Inflammatory macrophage treated with lipopolysaccharide for 4 hours (primary cell): ENCODE data around the gene BICC1.

Experiments used
- DNase-seq: peaks from one replicate; pipeline ENCODE4 v3.0.0-alpha.2; 2020

BICC1 gene

DNA sequence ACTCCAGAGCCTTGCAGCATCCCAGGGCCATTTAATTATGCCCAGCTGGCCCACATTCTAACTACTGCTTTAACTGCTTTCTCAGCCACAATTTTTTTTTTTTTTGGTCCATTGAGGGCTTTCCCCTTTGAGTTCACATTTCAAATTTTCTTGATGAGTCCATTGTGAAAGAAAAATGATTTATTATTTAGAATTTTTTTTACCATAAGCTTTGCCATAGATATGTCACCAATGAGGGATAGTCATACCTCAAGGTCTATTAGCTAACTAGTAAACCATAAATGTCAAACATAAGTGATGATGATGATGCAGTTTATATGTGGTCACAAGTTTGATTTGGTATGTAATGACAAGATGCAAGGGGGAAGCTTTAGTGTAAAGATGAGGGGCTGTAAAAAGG is 282.9 kb downstream of the BICC1 start:
- no peak for DNase-seq

DNA sequence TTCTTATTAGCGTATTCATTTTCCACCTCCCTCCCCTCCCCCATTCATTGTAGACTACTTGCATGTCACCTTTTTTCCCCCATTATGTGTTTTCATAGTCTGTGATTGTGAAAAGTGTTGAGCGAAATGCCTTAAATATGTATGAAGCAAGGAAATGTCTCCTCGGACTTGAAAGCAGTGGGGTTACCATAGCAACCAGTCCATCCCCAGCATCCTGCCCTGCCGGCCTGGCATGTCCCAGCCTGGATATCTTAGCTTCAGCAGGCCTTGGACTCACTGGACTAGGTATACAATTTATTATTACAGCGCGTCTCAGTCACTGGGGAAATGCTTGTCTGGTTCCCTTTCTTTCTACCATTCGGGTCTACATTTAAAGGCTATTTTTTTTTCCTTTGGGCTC is 283.6 kb downstream of the BICC1 start:
- DNase-seq: no peak

DNA sequence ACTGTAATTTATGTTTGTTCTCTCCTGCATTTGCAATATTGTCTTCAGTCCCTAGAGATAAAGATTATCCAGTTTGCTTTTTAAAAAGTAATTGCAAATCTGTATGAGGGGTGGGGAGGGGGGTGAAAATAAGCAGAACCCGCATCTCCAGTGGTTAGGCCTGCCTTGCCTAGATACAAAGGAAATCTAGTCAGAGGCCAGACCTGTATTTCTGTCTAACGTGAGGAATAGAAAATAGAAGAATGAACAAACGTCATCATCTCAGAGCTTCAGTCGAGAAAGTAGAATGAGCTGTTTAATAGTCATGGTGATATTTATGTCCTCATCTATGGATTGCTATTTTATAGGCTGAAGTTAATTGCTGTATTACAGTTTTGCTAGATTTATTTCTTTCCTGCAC is 284.2 kb downstream of the BICC1 start:
- no peak for DNase-seq

DNA sequence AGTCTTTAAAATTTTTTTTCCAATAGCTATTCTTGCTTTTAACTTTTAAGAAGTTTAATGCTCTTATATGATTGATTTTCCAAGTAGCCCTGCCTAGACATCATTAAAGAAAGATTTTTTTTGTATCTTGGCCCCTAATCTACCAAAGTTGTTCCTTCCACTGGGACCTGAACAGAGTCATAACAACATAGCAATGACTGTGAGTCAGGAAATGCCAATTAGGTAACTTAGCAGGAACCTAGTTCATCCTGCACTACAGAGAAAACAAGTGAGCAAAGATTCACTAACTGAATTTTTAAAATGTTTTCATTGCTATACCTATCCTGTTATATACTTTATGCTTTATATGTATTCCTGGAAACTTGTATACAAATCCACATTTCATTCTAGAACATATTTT is 284.7 kb downstream of the BICC1 start:
- DNase-seq: no peak

DNA sequence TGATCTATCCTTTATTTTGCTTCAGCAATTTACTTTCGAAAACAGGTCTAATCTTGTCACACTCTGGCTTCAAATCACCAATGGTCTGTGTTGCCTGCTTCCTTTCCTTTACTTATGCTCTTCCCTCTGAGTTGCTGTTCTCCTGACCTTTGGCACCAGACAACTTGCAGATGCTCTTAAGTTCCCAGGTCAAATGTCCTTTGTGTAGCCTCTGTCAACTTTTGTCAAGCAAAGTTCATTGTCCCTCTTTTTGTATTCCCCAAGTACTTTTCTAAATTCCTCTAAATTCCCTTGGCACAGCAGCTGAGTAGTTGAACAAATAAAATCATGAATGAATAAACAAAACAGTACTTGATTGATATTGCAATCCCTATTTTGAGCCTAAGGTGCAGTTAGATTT is 289.4 kb downstream of the BICC1 start:
- DNase-seq: no peak

DNA sequence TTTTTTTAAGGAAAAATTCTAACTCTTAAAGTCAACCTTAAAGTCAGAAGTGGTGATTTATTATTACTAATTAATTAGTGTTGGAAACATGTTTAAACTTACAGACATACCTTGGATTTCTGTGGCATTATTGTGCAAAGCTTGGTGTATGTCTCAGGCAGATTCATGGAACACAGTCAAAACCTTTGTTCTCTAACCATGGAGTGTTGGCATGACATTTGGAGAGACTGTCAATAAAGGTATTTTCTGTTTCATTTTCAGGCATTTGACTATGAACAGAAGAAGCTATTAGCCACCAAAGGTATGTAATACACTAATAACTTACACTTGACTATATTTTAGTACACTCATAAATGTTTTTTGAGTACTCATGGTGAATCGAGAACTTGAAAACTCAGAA is 293.7 kb downstream of the BICC1 start:
- no peak for DNase-seq

DNA sequence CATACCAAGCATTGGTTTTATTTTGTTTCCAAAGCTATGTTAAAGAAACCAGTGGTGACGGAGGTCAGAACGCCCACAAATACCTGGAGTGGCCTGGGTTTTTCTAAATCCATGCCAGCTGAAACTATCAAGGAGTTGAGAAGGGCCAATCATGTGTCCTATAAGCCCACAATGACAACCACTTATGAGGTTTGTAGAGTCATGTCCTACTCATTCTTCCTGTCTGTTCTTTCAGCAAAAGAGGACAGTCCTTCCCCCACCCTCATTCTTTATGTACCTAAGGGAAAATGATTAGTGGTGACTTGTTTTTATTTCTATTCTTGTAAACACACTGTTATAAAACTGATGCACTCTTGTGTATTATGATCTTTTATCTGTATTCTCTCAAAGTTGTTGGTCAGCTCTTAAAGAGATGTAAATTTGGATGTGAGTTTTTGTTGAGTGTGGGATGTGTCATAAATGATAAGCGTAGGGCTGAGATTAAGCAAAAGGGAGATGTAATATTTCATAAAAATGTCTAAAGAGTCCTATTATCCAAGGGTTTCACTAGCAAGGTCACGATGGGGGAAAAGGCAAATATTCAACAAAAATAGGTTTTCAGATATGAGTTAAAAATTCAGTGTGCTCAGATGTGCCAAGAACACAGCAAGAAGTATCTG is 294.4 kb downstream of the BICC1 start:
- no peak for DNase-seq

DNA sequence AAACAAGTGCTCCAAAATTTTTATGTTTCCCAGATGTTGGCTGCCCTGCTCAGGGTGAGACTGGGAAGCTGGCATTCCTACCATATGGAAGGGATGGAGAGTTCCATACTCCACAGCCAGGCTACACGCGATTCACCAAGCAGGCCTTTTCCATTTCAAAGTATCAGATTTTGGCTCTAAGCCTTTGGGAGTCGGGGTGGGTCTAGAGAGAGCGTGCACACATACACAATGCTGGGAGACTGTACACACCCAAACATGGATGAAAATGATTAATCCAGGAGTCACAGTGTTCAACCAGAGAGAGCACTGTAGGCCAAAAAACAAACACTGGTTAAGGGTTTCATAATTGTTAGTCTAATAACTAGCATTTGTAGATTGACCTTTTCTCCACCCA is 295.0 kb downstream of the BICC1 start:
- no peak for DNase-seq

DNA sequence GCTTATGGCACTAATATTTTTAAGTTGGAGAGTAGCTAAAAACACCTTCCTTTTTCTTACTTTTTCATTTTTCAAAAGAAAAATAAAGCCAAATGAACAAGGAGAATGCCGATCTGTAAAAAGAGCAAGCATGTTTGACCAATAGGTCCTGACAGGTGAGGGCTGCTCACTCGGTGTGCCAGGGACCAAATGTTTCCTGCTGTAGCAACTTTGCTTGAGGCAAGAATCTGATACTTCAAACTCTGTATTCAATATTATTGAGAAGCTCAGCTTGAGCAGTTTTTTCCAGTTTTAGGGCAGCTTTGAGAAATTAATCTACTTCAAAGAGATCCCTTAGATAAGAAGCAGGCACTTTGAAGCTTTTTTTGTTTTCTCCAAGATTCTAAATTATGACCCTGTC is 298.1 kb downstream of the BICC1 start:
- no peak for DNase-seq

DNA sequence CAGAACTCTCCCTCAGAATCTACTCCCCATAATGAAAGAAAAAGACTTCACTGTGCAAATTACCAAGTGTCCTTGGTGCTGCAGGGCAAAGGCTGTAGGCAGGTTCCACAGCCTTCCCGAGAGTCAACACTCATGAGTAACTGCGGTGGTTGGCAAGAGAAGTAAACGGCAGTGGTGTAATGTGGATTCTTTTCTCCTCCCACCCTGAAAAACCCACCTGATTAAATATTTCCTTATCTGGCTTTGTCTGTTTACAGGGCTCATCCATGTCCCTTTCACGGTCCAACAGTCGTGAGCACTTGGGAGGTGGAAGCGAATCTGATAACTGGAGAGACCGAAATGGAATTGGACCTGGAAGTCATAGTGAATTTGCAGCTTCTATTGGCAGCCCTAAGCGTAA is 300.9 kb downstream of the BICC1 start:
- no peak for DNase-seq

DNA sequence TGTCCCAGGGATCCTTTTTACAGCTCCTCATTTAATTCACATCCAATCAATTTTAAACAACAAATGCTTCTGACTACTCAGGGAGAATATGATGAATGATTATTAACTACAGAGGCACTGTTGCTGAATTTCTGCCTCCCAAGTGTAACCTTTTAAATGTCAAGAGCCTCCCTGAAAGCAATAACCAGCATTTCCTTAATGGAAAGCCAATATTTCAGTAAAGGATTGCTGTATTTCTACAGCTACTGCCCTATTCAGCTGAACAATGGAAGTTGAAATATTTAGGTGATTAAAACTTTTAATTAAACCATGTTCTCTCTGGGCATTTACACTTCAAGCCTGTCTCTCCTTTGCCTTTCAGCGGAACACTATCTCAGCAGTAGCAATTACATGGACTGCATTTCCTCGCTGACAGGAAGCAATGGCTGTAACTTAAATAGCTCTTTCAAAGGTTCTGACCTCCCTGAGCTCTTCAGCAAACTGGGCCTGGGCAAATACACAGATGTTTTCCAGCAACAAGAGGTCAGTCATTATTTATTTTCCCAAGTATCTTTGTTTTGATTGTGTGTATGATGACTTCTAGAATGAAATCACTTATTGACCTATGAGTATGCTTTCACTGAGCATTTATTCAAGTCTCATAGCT is 304.7 kb downstream of the BICC1 start:
- DNase-seq: no peak

DNA sequence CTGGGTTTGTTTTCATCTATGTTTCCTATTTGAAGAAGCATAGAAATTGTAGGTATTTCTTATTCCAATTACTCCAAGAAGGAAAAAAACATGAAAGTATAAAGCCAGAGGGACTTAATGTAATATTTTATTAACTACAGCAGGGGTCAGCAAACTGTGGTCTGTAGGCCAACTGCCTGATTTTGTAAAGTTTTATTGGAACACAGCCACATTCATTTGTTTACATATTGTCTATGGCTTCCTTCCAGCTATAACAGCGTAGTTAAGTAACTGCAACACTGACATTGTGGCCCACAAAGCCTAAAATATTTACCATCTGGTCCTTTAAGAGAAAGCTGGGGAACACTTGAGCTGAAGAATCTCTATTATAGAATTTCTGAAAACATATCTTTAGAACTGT is 306.2 kb downstream of the BICC1 start:
- DNase-seq: no peak

DNA sequence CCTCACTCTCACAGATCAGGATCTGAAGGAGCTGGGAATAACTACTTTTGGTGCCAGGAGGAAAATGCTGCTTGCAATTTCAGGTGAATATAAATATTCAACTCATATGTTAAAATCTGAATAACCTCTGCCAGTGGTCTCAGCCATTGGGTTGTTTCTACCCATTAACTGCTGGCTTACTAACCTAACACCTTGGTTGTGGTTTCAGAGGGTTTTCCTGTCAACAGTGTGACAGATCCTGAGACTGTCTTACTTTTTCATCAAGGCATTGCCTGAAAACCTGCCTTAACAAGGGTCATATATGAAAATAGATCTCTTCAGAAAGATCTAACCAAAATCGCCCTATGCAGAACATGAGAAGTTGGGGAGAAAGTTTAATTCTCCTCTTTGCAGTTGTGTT is 307.7 kb downstream of the BICC1 start:
- DNase-seq: no peak

DNA sequence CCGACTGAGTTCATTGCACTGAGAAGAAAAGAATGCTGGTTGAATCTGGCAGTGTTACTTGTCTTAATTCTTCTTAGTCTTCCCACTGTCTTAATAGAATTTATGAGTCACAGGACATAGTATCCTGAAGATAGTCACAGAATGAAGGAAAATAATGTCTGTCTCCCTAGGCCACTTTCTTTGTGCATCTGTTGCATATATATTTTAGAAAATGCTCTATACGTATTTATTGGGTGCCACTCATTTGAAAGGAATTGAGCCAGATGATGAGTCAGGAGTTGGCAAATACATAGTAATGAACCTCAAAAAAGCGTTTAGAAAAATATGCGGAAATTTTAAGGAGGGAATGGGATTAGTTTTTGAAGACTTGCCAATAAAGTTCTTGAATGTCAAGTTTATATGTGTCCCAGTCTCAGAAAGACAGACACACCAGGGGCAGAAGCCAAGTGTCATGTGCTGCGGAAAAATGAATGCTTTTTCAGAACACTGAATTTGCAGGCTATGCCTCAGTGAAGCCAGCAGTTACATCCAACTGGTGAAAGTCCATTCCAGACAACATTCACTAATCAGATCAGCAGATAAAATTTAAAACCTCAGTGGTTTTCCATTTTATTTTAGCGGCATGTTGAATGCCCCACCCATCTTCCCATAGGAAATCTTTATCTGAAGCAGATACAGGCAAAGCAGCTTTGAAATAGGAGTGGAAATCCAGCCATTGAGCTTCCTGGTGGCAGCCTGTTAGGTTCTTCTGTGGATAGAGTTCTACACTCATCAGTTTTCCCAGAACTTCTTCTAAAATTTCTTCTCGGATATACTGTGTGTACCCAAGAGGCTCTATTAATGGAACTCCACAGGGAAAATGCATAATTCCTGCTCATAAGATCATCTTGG is 308.4 kb downstream of the BICC1 start:
- DNase-seq: no peak

DNA sequence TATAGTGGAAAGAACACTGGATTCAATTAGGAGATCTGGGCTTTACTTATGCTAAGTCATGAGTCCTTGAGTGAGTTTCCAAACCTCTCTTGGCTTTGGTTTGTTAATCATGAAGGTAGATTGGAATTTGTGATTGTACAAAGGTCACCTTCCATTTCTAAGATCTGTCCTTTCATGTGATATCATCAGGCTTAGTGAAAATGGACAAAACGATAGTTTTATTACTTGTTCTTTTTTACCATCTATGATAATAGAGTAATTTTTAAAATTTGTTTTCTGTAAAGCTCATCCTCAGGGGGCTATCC is 309.0 kb downstream of the BICC1 start:
- no peak for DNase-seq

DNA sequence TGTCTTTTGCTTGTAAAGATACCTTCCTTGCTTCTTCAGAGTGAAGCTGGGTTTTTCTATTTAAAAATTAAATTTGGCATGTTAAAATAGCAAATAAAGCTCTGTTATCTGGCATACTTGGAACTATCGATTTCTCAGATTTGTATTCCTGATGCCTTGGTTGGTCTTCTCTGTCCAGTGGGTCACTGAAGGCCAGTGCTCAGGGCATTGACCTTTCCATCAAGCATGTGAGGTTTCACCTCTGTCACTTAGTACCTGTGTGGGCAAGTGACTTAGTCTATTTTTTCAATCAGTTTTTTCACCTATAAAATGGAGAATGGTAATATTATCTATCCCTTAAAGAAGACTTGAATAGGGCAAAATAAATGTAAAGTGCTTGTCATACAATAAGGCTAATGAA is 311.3 kb downstream of the BICC1 start:
- DNase-seq: no peak

DNA sequence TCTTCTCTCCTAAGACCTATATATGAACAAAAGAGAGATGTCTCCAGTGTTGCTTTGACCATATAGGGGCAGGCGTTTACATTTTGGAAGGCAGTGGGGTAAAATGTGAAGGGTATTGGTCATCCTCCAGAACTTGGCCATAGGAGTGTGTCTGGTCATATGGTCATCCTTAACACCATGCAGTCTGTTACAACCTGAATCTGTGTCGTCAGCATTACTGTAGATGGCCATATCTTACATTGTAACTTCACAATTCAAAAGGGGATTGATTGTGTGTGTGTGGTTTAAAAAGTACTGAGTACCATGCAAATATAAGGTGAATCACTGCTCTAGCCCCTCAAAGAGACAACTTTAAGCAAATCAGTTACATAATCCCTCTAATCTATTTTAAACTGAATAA is 311.7 kb downstream of the BICC1 start:
- DNase-seq: no peak

DNA sequence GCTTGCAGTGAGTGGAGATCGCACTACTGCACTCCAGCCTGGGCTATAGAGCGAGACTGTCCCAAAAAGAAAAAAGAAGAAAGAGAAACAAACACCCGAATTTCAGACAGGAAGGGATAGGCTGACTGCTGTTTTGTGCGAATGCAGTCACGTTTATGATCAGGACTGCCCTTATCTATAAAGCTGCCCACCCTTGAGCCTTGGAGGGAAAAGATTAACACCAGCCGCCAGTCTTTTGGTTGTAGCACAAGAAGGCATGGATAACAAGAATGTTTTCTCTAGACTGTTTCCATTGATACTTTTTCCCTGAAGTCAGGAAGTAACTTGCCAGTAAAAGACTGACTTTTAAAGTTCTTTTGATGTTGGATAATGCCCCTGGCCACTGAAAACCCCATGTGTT is 314.0 kb downstream of the BICC1 start:
- DNase-seq: no peak

DNA sequence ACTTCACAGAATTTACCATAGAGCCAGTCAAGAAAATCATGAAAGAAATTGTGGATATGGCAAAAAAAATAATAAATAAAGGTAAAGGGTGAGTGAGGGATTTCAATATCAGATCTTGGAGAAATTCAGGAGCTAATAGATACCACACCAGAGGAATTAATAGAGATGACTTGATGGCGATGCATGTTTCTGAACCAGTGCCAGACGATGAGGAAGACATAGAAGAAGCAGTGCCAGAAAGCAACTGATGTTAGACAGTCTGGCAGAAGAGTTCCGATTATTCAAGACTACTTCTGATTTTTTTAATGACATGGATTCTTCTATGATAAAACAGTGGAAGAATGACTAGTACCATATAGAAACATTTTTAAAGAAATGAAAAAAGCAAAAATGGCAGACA is 314.7 kb downstream of the BICC1 start:
- DNase-seq: no peak

DNA sequence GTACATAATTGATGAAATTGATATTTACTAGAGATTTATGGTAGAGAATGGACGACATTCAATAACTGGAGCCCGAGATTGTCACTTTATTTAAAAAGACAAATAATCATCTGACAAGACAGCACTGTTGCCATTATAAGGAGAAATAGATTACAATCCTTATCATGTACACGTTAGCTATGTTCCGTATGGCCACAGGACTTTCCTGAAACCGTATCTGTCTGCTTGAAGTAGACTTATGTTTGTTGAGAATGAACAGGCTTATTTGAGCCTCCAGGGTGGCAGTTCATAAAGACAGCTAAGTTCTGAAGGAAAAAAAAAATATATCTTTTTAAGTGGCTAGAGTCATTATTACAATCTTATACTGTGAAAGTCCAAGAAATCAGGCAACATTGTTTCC is 317.2 kb downstream of the BICC1 start:
- DNase-seq: no peak

DNA sequence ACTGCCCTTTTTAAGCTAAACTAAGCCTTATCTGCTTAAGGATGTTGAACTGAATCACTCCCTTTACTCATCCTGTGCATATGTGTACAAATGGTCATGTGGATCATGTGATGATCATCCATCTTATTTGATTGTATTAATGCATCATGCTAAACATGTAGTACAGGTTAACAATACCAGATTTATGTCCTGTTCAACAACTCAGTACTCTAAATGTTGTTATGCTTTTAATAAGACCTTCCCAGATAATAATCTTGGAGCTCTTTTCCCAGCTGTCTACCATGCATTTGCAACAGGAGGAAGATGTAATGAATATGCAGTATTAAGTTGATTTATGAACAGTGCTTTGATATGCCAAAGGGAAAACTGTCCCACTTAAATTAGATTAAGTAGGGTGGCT is 318.0 kb downstream of the BICC1 start:
- no peak for DNase-seq

DNA sequence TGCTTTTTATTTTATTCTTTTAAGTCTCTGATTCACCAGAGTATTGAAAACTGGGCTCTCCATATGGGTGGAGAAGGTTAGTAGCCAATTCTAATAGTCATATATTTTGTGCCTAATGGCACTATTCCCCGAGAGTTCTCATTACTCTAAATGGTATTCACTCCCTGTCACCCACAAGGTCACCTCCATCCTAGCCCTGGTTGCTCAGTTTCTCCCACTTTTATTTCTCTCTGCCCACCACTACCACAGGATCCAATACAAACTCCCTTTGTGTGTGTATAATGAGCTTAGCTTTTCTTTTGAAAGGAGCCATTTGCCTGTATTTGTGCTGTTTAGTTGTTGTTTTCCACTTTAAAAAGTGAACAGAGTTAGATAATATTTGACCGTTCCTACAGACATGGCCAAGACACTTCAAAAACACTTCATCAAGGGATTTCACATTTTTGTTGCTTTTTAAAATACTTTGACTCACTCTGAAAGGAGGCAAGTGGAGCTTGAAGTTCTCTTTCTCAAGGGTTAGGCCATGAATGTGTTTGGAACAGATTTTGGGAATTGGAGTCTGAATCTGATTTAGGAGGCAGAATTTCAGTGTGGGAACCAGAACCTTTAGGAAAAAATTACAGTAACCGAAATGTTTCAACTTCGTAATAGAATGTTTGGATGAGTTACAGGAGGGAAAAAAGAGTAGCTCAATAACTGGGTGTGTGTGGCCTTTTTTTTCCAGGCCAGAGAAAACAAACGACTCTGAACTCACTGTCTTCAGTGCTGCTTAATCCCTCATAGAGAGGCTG is 321.3 kb downstream of the BICC1 start:
- DNase-seq: no peak

DNA sequence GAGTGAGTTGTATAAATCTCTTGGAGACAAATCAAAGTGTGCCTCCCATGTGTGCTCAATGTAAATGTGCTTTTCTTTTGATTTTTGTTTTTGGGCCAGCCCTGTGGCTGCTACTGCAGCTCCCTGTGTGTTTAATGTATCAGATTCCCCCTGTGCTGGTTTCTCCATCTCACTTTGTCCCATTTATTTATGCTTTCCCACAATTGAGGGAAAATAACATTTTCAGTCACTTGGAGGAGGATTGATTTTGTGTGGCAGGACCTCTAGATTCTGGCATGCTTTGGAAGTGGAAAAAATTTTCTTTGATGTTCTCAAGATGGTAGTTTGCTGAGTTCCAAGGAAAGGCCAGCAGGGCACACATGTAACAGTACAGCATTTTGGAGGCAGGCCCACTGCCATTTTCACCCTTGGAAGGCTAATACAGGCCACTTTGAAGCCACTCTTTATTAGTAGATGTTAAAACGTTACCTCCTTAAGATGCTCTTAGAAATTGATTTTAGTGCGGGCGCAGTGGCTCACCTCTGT is 323.6 kb downstream of the BICC1 start:
- no peak for DNase-seq
